IMR-90 (cell line): ENCODE results near the gene LCE1A. TPM values are rescaled to one million over a fixed set of nuclear protein-coding genes. Genes with fewer than 3 reads are reported as not detected.

ENCODE experiments used
- ATAC-seq: fragments of 200-7000 bp; cut with Tn5 transposase; 2 replicates; pipeline ENCODE4 v1.9.1; 2020; ENCODE audit warnings: low read depth, mild to moderate bottlenecking, moderate library complexity
- Bru-seq: library from RNA; stranded (reverse); fragments of 400-500 nt; gene quantifications from one replicate; lab custom pipeline; 2021; lab: Mats Ljungman, UMichigan
- BruChase-seq, 2 experiments: library from RNA; stranded (reverse); fragments of 400-500 nt; gene quantifications; one replicate each; lab custom pipeline; 2021; lab: Mats Ljungman, UMichigan
- BruUV-seq: library from RNA; stranded (reverse); fragments of 400-500 nt; replicated peaks from 2 replicates; lab custom pipeline; 2021; lab: Mats Ljungman, UMichigan
- CTCF ChIA-PET: fragments of 300-600 bp; formaldehyde crosslinking; extraction: SDS; loops from one replicate; lab custom pipeline; 2021; ENCODE audit warnings: antibody characterized with exemption; lab: Yijun Ruan, JAX
- POLR2A ChIA-PET: fragments of 300-600 bp; sonication (Branson Sonifier 250); formaldehyde crosslinking; loops from one replicate; lab custom pipeline; 2022; ENCODE audit warnings: antibody characterized with exemption; ENCODE audit not compliant: unreplicated experiment; lab: Charles Lee
- DNase-seq: peaks from one replicate; pipeline ENCODE4 v3.0.0; 2013
- H2AFZ ChIP-seq: replicated peaks from 2 replicates; pipeline ENCODE3; 2013; ENCODE audit warnings: low read length, mild to moderate bottlenecking; ENCODE audit not compliant: poor library complexity
- H2AK5ac ChIP-seq: 2 replicates; pipeline ENCODE4 v1.6.1; 2013; ENCODE audit warnings: low read depth, low read length, inconsistent platforms
- H2AK9ac ChIP-seq: replicated peaks from 2 replicates; pipeline ENCODE3; 2013; ENCODE audit warnings: mild to moderate bottlenecking, low read depth, low read length, moderate library complexity; ENCODE audit not compliant: poor library complexity
- H2BK120ac ChIP-seq: 2 replicates; pipeline ENCODE4 v1.6.1; 2013; ENCODE audit warnings: low read depth, low read length, inconsistent platforms
- H2BK15ac ChIP-seq: 3 replicates; pipeline ENCODE4 v1.6.1; 2013; ENCODE audit warnings: low read depth, low read length, inconsistent platforms
- H2BK20ac ChIP-seq: 2 replicates; pipeline ENCODE4 v1.6.1; 2013; ENCODE audit warnings: low read depth, mild to moderate bottlenecking, inconsistent platforms, low read length, moderate library complexity
- H2BK5ac ChIP-seq: 2 replicates; pipeline ENCODE4 v1.6.1; 2013; ENCODE audit warnings: mild to moderate bottlenecking, low read depth, low read length, inconsistent platforms; ENCODE audit not compliant: poor library complexity, severe bottlenecking
- H3K14ac ChIP-seq: replicated peaks from 2 replicates; pipeline ENCODE4 v1.6.1; 2013; ENCODE audit warnings: low read depth, low read length, inconsistent platforms
- H3K18ac ChIP-seq: 2 replicates; pipeline ENCODE4 v1.6.1; 2013; ENCODE audit warnings: low read depth, low read length, control low read depth
- H3K23ac ChIP-seq: 2 replicates; pipeline ENCODE4 v1.6.1; 2013; ENCODE audit warnings: low read depth, low read length, inconsistent platforms
- H3K27ac ChIP-seq: 2 replicates; pipeline ENCODE4 v1.5.1; 2013; ENCODE audit warnings: mild to moderate bottlenecking, control low read depth, low read length; ENCODE audit not compliant: insufficient read depth
- H3K27me3 ChIP-seq: 2 replicates; pipeline ENCODE4 v1.6.1; 2013; ENCODE audit warnings: low read length; ENCODE audit not compliant: control insufficient read depth, insufficient read depth
- H3K36me3 ChIP-seq: 2 replicates; pipeline ENCODE4 v1.6.1; 2013; ENCODE audit warnings: low read length, mixed read lengths; ENCODE audit not compliant: control insufficient read depth, insufficient read depth
- H3K4ac ChIP-seq: 2 replicates; pipeline ENCODE4 v1.6.1; 2013; ENCODE audit warnings: low read depth, low read length, inconsistent platforms
- H3K4me1 ChIP-seq: 2 replicates; pipeline ENCODE4 v1.6.1; 2013; ENCODE audit warnings: low read length, mixed read lengths; ENCODE audit not compliant: control insufficient read depth, insufficient read depth
- H3K4me2 ChIP-seq: 2 replicates; pipeline ENCODE4 v1.6.1; 2013; ENCODE audit warnings: low read depth, mild to moderate bottlenecking, control low read depth, low read length, moderate library complexity
- H3K4me3 ChIP-seq: 2 replicates; pipeline ENCODE4 v1.5.1; 2013; ENCODE audit warnings: low read depth, mild to moderate bottlenecking, control low read depth, low read length, moderate library complexity; ENCODE audit not compliant: insufficient read depth
- H3K56ac ChIP-seq: 2 replicates; pipeline ENCODE4 v1.6.1; 2013; ENCODE audit warnings: low read length, inconsistent platforms; ENCODE audit not compliant: insufficient read depth; ENCODE audit errors: extremely low read depth
- H3K79me1 ChIP-seq, 2 experiments: 2 replicates each; pipeline ENCODE4 v1.6.1; 2013; ENCODE audit warnings: low read length in 2 of 2, inconsistent platforms in 1 of 2, low read depth in 1 of 2
- H3K9ac ChIP-seq: 2 replicates; pipeline ENCODE4 v1.6.1; 2013; ENCODE audit warnings: low read depth, low read length, control low read depth
- H3K9me1 ChIP-seq: 2 replicates; pipeline ENCODE4 v1.6.1; 2013; ENCODE audit warnings: low read length, inconsistent platforms; ENCODE audit not compliant: insufficient read depth
- H3K9me3 ChIP-seq: 2 replicates; pipeline ENCODE4 v1.6.1; 2013; ENCODE audit warnings: low read length; ENCODE audit not compliant: control insufficient read depth, insufficient read depth
- H4K20me1 ChIP-seq: 2 replicates; pipeline ENCODE4 v1.6.1; 2013; ENCODE audit warnings: low read length, inconsistent platforms; ENCODE audit not compliant: insufficient read depth
- H4K5ac ChIP-seq: 2 replicates; pipeline ENCODE4 v1.6.1; 2013; ENCODE audit warnings: mild to moderate bottlenecking, low read depth, low read length, control low read depth
- H4K8ac ChIP-seq, 2 experiments: 2 replicates each; pipeline ENCODE4 v1.6.1; 2013; ENCODE audit warnings: low read depth in 2 of 2, low read length in 2 of 2, control low read depth in 1 of 2, inconsistent platforms in 1 of 2
- H4K91ac ChIP-seq: 2 replicates; pipeline ENCODE4 v1.6.1; 2013; ENCODE audit warnings: low read depth, low read length, inconsistent platforms; ENCODE audit not compliant: insufficient read depth
- BHLHE40 ChIP-seq: fragments of 150-350 bp; IDR thresholded peaks from 2 replicates; pipeline ENCODE4 v1.6.1; 2016; ENCODE audit warnings: mild to moderate bottlenecking, low read depth, low read length
- CHD1 ChIP-seq: IDR thresholded peaks from 2 replicates; pipeline ENCODE4 v1.6.1; 2012; ENCODE audit warnings: low read depth, low read length, improper control_type of control experiment
- CTCF ChIP-seq: conservative IDR thresholded peaks from 2 replicates; pipeline ENCODE4 v1.5.1; 2012; ENCODE audit warnings: mild to moderate bottlenecking, low read depth, low read length, improper control_type of control experiment
- ELK1 ChIP-seq: fragments of 150-350 bp; IDR thresholded peaks from 2 replicates; pipeline ENCODE4 v1.6.1; 2016; ENCODE audit warnings: low read depth, mild to moderate bottlenecking, low read length, moderate library complexity, borderline replicate concordance
- FOS ChIP-seq: fragments of 150-350 bp; IDR thresholded peaks from 2 replicates; pipeline ENCODE4 v1.6.1; 2016; ENCODE audit warnings: low read depth, low read length
- MAZ ChIP-seq: IDR thresholded peaks from 2 replicates; pipeline ENCODE4 v1.6.1; 2012; ENCODE audit warnings: low read depth, mild to moderate bottlenecking, low read length, improper control_type of control experiment, moderate library complexity, borderline replicate concordance
- MXI1 ChIP-seq: IDR thresholded peaks from 2 replicates; pipeline ENCODE4 v1.6.1; 2012; ENCODE audit warnings: low read depth, mild to moderate bottlenecking, low read length, moderate library complexity, borderline replicate concordance
- NFE2L2 ChIP-seq: fragments of 150-350 bp; IDR thresholded peaks from 2 replicates; pipeline ENCODE4 v1.6.1; 2016; ENCODE audit warnings: low read depth, mild to moderate bottlenecking, low read length
- RCOR1 ChIP-seq: IDR thresholded peaks from 2 replicates; pipeline ENCODE4 v1.6.1; 2012; ENCODE audit warnings: mild to moderate bottlenecking, low read length, improper control_type of control experiment; ENCODE audit not compliant: insufficient replicate concordance
- RFX5 ChIP-seq: IDR thresholded peaks from 2 replicates; pipeline ENCODE4 v1.8.0; 2012; ENCODE audit warnings: low read depth, mild to moderate bottlenecking, low read length, moderate library complexity
- SMC3 ChIP-seq: fragments of 150-350 bp; IDR thresholded peaks from 2 replicates; pipeline ENCODE4 v1.6.1; 2016; ENCODE audit warnings: low read depth, mild to moderate bottlenecking, antibody characterized with exemption, low read length, moderate library complexity
- USF2 ChIP-seq: fragments of 150-350 bp; IDR thresholded peaks from 2 replicates; pipeline ENCODE4 v1.6.1; 2017; ENCODE audit warnings: mild to moderate bottlenecking, antibody characterized with exemption, low read length, low read depth
- WGBS, 2 experiments: methylation state at CpG; one replicate each; pipeline versions ENCODE4 v1.1.5 to v1.1.7; 2013; ENCODE audit warnings: missing lambda C conversion rate in 2 of 2; ENCODE audit not compliant: insufficient read length in 1 of 2; ENCODE audit errors: extremely low coverage in 2 of 2; 5-methylcytosine and 5-hydroxymethylcytosine counted together
- dilution Hi-C: fragments of 300-500 bp; cut with HindIII; formaldehyde crosslinking; loops from one replicate; pipeline ENCODE4 v1.14.3; 2018; ENCODE audit warnings: low sequenced_read_pairs; ENCODE audit not compliant: unreplicated experiment
- in situ Hi-C: fragments of 300-500 bp; cut with MboI; formaldehyde crosslinking; loops from 3 replicates; pipeline ENCODE4 v1.14.3; 2019; ENCODE audit warnings: low sequenced_read_pairs, inconsistent platforms, mixed read lengths
- intact Hi-C: fragments of 100-400 bp; cut with micrococcal nuclease; formaldehyde crosslinking; loops from 2 replicates; pipeline ENCODE4 v1.10.0; 2022
- long read RNA-seq: library from polyadenylated mRNA; unstranded; transcript quantifications from one replicate; pipeline ENCODE4 v2.0.0, GENCODE V29; 2021; ENCODE audit not compliant: unreplicated experiment
- polyA plus RNA-seq, 3 experiments: library from polyadenylated mRNA; depleted of rRNA; stranded (reverse); fragments of >200 nt; gene quantifications; 2 replicates each; pipeline ENCODE4 v1.2.3, GENCODE V29; 2012; ENCODE audit warnings: low replicate concordance in 1 of 3
- total RNA-seq: library from RNA; depleted of rRNA; stranded (reverse); fragments of >200 nt; gene quantifications from 2 replicates; pipeline ENCODE4 v1.2.3, GENCODE V29; 2012; rRNA removed

Gene LCE1A
- total RNA-seq = not detected in 2 replicates
- not detected in 2 replicates for polyA plus RNA-seq (2012; rRNA removed)
- not detected in 2 replicates for polyA plus RNA-seq (2012; cell fraction: cytosol; rRNA removed)
- polyA plus RNA-seq (2012; cell fraction: nucleus; rRNA removed; ENCODE audit: low replicate concordance) = not detected in 2 replicates
- not detected for Bru-seq, nascent RNA
- BruChase-seq, experiment 1, labeled RNA remaining after a 6-hour chase = not detected
- not detected for BruChase-seq, experiment 2, labeled RNA remaining after a 2-hour chase
- long read RNA-seq = 0 reads

GRCh38 chr1:152827173-152827572 lies at the start of gene LCE1A:
LCE1A (plus strand) TSS chr1:152827473; CDS start chr1:152827473, 0 bp downstream.
- no peak within 1 kb of the TSS for H3K27ac ChIP-seq
- no peak within 1 kb of the TSS for H3K18ac ChIP-seq
- no peak for TF ChIP-seq CHD1
- TF ChIP-seq NFE2L2 = no peak
- no peak for TF ChIP-seq BHLHE40
- no peak for TF ChIP-seq SMC3
- no peak for TF ChIP-seq ELK1
- no peak for TF ChIP-seq RCOR1
- TF ChIP-seq FOS = no peak
- no peak for TF ChIP-seq MAZ
- TF ChIP-seq RFX5 = no peak
- no peak for TF ChIP-seq USF2
- no peak for TF ChIP-seq MXI1
- no peak for TF ChIP-seq CTCF
- no peaks in the 10 kb centered on the region for H3K4me1 ChIP-seq
- H3K27me3 ChIP-seq = no peaks in the 10 kb centered on the region
- no peaks in the 10 kb centered on the region for H4K20me1 ChIP-seq
- H2BK20ac ChIP-seq = no peak within 1 kb of the TSS
- DNase-seq (no peak), ATAC-seq (no peak)
- no peak within 1 kb of the TSS for H2BK120ac ChIP-seq
- H2BK15ac ChIP-seq = no peak within 1 kb of the TSS
- intact Hi-C loops = no loop called here
- dilution Hi-C loops = no loop called here
- H4K5ac ChIP-seq = no peak within 1 kb of the TSS
- H2AFZ ChIP-seq = no peak within 1 kb of the TSS
- POLR2A ChIA-PET = no interaction called here
- no peak within 1 kb of the TSS for H4K91ac ChIP-seq
- no peak within 1 kb of the TSS for H3K23ac ChIP-seq
- no peak within 1 kb of the TSS for H2BK5ac ChIP-seq
- no peak within 1 kb of the TSS for H2AK5ac ChIP-seq
- no peak within 1 kb of the TSS for H3K4me2 ChIP-seq
- WGBS, 2 experiments = 21% methylated on average over 2 of the region's 2 CpGs; no CpG with 5 or more reads in 1 of the 2 experiments
- H3K36me3 ChIP-seq = no peaks in the 10 kb centered on the region
- no TSS peak for BruUV-seq
- in situ Hi-C loops = no loop called here
- no peaks in the 10 kb centered on the region for H3K9me3 ChIP-seq
- H3K56ac ChIP-seq = no peak within 1 kb of the TSS; the same call in 1 of the 2 replicates
- no peaks in the 10 kb centered on the region for H3K9me1 ChIP-seq
- no peak within 1 kb of the TSS for H3K4ac ChIP-seq
- H3K79me1 ChIP-seq = no peaks in the 10 kb centered on the region
- no peak within 1 kb of the TSS for H4K8ac ChIP-seq
- CTCF ChIA-PET = no interaction called here
- no peak within 1 kb of the TSS for H3K4me3 ChIP-seq
- H3K14ac ChIP-seq = no peak within 1 kb of the TSS
- no peak within 1 kb of the TSS for H2AK9ac ChIP-seq
- no peak within 1 kb of the TSS for H3K9ac ChIP-seq
